GM21367 (cell line): ENCODE results near the gene TMEM38A.
"Not testable (repeated sequence)": the region's sequence is repeated elsewhere in the genome, so short reads cannot be mapped to it uniquely, and the experiment has no call there.

ENCODE experiments used
- ATAC-seq: cut with Tn5 transposase; IDR thresholded peaks from one replicate; pipeline ENCODE4 v1.9.1; 2021; ENCODE audit not compliant: unreplicated experiment

TMEM38A gene

DNA sequence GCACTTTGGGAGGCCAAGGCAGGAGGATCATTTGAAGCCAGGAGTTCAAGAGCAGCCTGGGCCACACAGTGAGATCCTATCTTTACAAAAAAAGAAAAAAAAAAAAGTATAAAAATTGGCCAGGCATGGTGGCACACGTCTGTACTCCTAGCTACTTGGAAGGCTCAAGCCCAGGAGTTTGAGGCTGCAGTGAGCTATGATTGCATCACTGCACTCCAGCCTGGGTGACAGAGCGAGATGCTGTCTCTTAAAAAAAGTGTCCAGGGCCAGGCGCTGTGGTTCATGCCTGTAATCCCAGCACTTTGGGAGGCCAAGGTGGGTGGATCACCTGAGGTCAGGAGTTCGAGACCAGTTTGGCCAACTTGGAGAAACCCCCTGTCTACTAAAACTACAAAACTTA lies 12.9 kb downstream of the TMEM38A start:
- not testable (repeated sequence) for ATAC-seq

DNA sequence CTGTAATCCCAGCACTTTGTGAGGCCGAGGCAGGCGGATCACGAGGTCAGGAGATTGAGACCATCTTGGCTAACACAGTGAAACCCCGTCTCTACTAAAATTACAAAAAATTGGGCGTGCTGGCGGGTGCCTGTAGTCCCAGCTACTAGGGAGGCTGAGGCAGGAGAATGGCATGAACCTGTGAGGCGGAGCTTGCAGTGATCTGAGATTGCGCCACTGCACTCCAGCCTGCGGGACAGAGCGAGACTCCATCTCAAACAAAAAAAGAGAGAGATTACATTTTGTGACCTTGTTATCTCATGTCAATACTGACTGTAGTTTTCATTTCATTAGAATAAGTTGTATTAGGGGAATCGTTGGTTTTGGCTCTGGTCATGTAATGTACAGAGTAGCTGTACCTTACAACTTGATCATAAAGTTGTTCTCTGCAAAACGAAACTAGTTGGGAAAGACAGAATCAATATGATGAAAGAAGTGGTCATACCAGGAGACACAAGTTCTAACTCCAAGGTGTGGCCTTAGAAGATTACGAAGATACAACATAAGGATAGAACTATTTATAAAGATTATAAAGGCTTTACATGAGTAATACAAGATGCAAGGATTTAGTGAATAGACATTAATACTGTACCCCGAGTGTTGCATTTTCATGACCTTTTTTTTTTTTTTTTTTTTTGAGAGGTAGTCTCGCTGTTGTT lies 15.3 kb downstream of the TMEM38A start:
- no peak for ATAC-seq

- no peak for ATAC-seq
Observed at GRCh38 chr19:16677055-16677454, 16.1 kb downstream of the TMEM38A start.

DNA sequence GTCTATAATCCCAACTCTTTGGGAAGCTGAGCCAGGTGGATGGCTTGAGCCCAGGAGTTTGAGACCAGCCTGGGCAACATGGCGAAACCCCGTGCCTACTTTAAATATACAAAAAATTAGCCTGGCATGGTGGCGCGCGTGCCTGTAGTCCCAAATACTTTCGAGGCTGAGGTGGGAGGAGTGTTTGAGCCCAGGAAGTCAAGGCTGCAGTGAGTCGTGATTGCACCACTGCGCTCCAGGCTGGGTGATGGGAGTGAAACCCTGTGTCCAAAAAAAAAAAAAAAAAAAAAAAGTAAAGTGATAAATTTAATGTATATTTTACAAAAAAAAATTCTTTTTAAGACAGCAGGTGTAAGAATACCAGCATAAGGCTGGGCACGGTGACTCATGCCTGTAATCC lies 17.6 kb downstream of the TMEM38A start:
- no peak for ATAC-seq

DNA sequence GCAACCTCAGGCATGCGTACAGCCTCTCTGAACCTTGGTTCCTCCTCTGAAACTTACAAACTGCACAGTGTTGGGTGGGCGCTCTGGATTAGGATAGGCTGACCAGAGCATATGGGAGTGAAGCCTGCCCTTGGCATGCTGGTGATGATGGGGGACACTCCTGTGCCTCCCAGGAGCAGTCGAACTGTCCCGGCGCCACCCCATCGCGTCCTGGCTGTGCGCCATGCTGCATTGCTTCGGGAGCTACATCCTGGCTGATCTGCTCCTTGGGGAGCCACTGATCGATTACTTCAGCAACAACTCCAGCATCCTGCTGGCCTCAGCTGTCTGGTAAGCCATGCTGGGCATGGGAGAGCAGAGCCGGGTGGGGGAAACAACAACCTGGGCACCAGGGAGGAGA lies 18.9 kb downstream of the TMEM38A start:
- ATAC-seq = no peak

GRCh38 chr19:16682539-16682938 lies 21.6 kb downstream of the TMEM38A start:
- no peak for ATAC-seq

DNA sequence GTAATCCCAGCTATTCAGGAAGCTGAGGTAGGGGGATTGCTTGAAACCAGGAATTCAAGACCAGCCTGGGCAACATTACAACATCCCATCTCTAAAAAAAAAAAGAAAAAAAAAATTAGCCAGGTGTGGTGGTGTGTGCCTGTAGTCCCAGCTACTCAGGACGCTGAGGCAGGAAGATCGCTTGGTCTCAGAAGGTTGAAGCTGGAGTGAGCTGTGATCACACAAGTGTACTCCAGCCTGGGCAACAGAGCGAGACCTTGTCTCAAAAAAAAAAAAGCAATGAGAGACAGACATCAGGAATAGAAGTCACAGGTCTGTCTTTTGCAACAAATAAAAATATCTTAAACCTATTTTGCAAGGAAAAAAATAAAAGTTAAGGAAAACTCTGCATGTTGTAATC lies 23.3 kb downstream of the TMEM38A start:
- ATAC-seq = no peak

- ATAC-seq = no peak
Observed at GRCh38 chr19:16688084-16688483, 27.1 kb downstream of the TMEM38A start.

- no peak for ATAC-seq
Observed at GRCh38 chr19:16698914-16699313, 38.0 kb downstream of the TMEM38A start.

DNA sequence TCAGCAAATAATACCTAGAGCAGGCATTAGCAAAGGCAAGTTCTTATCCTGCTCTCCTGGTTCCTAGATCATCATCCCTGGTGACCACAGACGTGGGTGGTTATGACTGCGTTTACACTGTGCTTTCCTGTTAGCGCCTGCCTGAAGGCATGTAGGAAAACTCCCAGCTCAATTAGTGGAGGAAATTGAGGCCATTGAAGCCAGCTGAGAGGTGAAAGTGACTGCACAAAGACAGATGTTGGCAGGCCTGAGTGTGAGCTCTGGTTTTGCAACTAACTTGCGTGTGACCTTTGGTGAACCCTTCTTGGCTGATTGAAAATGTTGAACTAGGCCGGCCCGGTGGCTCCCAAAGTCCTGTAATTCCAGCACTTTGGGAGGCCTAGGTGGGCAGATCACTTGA lies 41.2 kb downstream of the TMEM38A start:
- ATAC-seq = no peak

GRCh38 chr19:16703677-16704076 lies 42.7 kb downstream of the TMEM38A start:
- ATAC-seq = no peak

- ATAC-seq = not testable (repeated sequence)
Observed at GRCh38 chr19:16710870-16711269, 49.9 kb downstream of the TMEM38A start.

GRCh38 chr19:16712295-16712694 lies 51.4 kb downstream of the TMEM38A start:
- ATAC-seq = not testable (repeated sequence)

DNA sequence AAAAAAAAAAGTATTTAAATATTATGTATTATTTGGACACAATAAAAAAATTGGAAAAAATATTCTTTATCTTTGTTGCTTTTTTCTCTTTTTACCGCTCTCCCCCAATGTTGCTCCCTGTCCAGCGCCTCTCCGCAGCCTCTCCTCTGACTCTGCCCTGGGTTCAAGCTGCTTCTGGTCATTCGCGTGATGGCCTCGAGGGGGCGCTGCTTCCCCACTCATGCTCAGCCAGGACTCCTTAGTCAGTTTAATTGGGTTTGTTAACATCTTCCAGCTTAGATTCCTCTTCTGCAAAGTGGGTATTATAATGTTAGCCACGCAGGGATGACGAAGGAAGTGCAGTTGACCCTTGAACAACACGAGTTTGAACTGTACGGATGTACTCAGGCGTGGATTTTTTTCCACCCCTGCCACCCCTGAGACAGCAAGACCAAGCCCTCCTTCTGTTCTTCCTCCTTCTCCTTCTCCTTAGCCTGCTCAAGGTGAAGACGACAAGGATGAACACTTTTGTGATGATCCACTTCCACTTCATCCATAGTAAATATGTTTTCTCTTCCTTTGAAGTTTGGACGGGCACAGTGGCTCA lies 53.9 kb downstream of the TMEM38A start:
- ATAC-seq = no peak

- ATAC-seq = no peak
Observed at GRCh38 chr19:16715611-16716010, 54.7 kb downstream of the TMEM38A start.

- ATAC-seq = no peak
Observed at GRCh38 chr19:16721051-16721450, 60.1 kb downstream of the TMEM38A start.

DNA sequence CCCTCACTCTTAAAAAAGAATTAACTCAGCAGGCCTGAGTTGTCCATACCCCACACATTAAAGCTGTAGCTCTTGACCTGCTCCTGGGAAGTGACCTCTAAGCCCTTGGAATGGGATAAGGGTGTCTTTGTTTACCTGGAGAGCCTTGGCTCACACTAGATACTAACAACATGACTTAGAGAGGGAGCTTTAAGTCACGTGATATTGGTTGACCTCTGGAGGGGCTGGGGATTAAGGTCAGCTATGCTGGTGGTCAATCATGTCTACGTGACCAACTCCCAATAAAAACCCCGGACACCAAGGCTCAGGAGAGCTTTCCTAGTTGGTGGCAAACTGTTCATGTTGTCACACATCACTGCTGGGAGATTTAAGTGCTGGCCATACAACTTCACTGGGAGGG lies 61.7 kb downstream of the TMEM38A start:
- ATAC-seq = no peak

DNA sequence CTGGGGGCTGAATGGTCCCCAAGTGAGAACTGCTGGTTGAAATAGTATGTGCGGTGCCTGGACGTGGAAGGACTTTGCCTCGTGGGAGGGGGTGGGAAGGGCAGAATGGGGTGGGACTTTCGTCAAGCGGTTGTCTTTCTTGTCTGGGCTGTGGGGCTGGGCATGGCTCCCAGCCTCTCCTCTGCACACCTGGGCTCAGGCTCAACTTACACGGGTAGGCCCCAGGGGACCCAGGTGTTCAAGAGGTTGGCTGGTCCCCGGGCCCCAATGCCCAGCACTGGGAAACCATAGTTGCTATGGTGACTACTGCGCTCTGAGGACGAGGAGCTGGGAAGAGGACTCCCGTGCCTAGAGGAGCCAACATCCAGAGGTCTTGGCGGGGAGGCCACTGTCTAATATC lies 66.0 kb downstream of the TMEM38A start:
- no peak for ATAC-seq

DNA sequence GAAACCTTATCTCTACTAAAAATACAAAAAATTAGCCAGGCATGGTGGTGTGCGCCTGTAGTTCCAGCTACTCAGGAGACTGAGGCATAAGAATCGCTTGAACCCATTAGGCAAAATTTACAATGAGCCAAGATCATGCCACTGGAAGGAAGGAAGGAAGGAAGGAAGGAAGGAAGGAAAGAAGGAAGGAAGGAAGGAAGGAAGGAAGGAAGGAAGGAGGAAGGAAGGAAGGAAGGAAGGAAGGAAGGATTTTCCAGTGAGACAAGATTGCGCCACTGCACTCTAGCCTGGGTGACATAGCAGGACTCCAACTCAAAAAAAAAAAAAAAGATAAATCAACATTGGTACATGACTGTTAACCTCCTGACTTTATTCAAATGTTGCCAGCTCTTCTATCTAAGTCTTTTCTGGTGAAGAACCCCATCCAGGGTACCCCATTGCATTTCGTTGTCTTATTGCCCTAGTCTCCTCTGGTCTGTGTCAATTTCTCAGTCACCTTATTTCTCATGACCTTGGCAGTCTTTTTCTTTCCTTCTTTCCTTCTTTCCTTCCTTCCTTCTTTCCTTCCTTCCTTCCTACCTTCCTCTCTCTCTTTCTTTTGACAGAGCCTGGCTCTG lies 74.8 kb downstream of the TMEM38A start:
- not testable (repeated sequence) for ATAC-seq

DNA sequence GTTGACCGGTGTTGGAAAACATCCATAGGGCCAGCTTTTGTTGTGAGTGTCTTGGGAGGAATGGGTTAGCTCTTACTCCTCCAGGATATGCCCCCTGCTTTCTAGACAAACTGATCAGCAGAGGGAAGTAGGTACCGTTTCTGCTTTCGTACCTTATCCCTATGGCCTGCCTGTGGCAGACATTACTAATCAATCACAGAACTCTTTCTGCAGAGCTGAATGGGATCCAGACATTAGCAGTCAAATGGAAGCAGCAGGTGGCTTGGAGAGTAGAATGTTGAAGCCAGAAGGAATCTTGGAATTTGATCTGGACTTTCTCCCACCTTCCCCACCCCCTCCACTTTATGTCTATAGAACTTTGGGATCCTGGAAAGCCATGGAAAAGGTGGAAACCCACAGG lies 75.8 kb downstream of the TMEM38A start:
- no peak for ATAC-seq

- no peak for ATAC-seq
Observed at GRCh38 chr19:16737911-16738310, 77.0 kb downstream of the TMEM38A start.

- ATAC-seq = no peak
Observed at GRCh38 chr19:16739546-16739945, 78.6 kb downstream of the TMEM38A start.
